Parathyroid adenoma (tissue), 2 donors: ENCODE measurements around the gene CTRB1.

Experiments
- H2AFZ ChIP-seq: fragments of 300-600 bp; sonication (generic); one replicate; pipeline ENCODE4 v1.7.0; 2017; ENCODE audit warnings: antibody characterized with exemption, mild to moderate bottlenecking
- H3K27ac ChIP-seq: fragments of 300-600 bp; sonication (generic); one replicate; pipeline ENCODE4 v1.7.0; 2017
- H3K27me3 ChIP-seq: fragments of 300-600 bp; sonication (generic); one replicate; pipeline ENCODE4 v1.7.0; 2017; ENCODE audit warnings: low read length; ENCODE audit not compliant: control insufficient read depth, insufficient read depth
- H3K36me3 ChIP-seq: fragments of 300-600 bp; sonication (generic); one replicate; pipeline ENCODE4 v1.7.0; 2017; ENCODE audit warnings: low read length; ENCODE audit not compliant: control insufficient read depth, insufficient read depth
- H3K4me1 ChIP-seq: fragments of 300-600 bp; sonication (generic); one replicate; pipeline ENCODE4 v1.7.0; 2017; ENCODE audit warnings: control low read depth
- H3K4me2 ChIP-seq: fragments of 300-600 bp; sonication (generic); one replicate; pipeline ENCODE4 v1.7.0; 2017; ENCODE audit warnings: low read length
- H3K4me3 ChIP-seq: fragments of 300-600 bp; sonication (generic); one replicate; pipeline ENCODE4 v1.7.0; 2017; ENCODE audit warnings: low read depth, low read length
- H3K79me2 ChIP-seq: fragments of 300-600 bp; sonication (generic); one replicate; pipeline ENCODE4 v1.7.0; 2017; ENCODE audit warnings: control low read depth
- H3K9ac ChIP-seq: fragments of 300-600 bp; sonication (generic); one replicate; pipeline ENCODE4 v1.7.0; 2017; ENCODE audit warnings: mild to moderate bottlenecking
- H3K9me3 ChIP-seq: fragments of 300-600 bp; sonication (generic); one replicate; pipeline ENCODE4 v1.7.0; 2017; ENCODE audit warnings: low read length; ENCODE audit not compliant: control insufficient read depth
- CTCF ChIP-seq: fragments of 300-600 bp; sonication (generic); IDR thresholded peaks from one replicate; pipeline ENCODE4 v1.7.0; 2017; ENCODE audit warnings: antibody characterized with exemption, mild to moderate bottlenecking
- donor health status: primary hyperparathyroidism.

CTRB1 gene

GRCh38 chr16:75235721-75236193, 17.0 kb downstream of the CTRB1 start:
- H3K9ac ChIP-seq, result no peak overlapping the region
- no peak for TF ChIP-seq CTCF
- peaks cover 18% of the 10 kb centered on the region for H3K4me1 ChIP-seq
- H3K4me2 ChIP-seq, result no peak overlapping the region
- H3K27me3 ChIP-seq, result no peaks in the 10 kb centered on the region
- H3K9me3 ChIP-seq, result no peaks in the 10 kb centered on the region
- H3K4me3 ChIP-seq, result no peak overlapping the region
- no peaks in the 10 kb centered on the region for H3K36me3 ChIP-seq
- no peak overlapping the region for H2AFZ ChIP-seq
- H3K79me2 ChIP-seq, result peaks cover 15% of the 10 kb centered on the region
- H3K27ac ChIP-seq, result no peak overlapping the region

- Histone ChIP-seq H3K27me3 (no peaks in the 10 kb centered on the region), H3K4me3 (no peak overlapping the region), H3K9me3 (no peaks in the 10 kb centered on the region), H2AFZ (no peak overlapping the region), H3K9ac (no peak overlapping the region), H3K27ac (no peak overlapping the region), H3K4me1 (peaks cover 18% of the 10 kb centered on the region), H3K36me3 (no peaks in the 10 kb centered on the region), H3K4me2 (no peak overlapping the region), H3K79me2 (peaks cover 15% of the 10 kb centered on the region)
- no peak for TF ChIP-seq CTCF
These were observed 17.4 kb downstream of the CTRB1 start for GRCh38 chr16:75236232-75236631.

DNA sequence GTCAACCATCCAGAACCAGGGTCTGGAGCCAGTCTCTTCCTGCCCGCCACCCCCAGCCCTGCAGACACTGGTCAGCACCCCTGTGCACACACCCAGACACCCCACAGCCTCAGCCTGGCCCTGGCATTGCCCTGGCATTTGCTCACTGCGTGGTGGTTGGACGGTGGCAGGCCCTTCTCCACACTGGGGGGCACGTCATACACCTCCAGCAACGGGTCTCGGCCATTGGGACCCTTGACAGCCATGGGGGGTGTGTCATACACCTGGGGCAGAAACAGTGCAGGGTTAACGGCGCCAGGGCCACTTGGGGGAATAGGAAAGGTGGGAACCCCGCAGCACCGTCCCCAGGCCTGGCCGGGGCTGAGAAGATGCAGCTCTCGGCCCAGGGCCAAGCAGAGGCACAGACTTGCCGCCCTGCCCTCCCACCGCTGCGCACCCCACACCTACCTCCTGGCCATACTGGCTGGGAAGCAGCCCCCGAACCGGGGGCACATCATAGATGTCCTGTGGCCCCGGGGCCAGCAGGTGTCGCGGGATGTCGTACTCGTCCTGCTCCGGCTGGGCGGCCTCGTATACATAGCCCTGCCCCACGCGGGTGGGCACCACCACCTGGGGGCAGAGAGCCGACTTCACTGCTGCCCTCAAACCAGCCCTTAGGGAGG, 18.1 kb downstream of the CTRB1 start:
- no peak for TF ChIP-seq CTCF
- no peak overlapping the region for H3K4me3 ChIP-seq
- no peak overlapping the region for H2AFZ ChIP-seq
- H3K4me1 ChIP-seq, result peaks cover 18% of the 10 kb centered on the region
- no peaks in the 10 kb centered on the region for H3K27me3 ChIP-seq
- H3K4me2 ChIP-seq, result no peak overlapping the region
- no peak overlapping the region for H3K9ac ChIP-seq
- H3K79me2 ChIP-seq, result peaks cover 20% of the 10 kb centered on the region
- H3K27ac ChIP-seq, result no peak overlapping the region
- H3K9me3 ChIP-seq, result no peaks in the 10 kb centered on the region
- H3K36me3 ChIP-seq, result no peaks in the 10 kb centered on the region

DNA sequence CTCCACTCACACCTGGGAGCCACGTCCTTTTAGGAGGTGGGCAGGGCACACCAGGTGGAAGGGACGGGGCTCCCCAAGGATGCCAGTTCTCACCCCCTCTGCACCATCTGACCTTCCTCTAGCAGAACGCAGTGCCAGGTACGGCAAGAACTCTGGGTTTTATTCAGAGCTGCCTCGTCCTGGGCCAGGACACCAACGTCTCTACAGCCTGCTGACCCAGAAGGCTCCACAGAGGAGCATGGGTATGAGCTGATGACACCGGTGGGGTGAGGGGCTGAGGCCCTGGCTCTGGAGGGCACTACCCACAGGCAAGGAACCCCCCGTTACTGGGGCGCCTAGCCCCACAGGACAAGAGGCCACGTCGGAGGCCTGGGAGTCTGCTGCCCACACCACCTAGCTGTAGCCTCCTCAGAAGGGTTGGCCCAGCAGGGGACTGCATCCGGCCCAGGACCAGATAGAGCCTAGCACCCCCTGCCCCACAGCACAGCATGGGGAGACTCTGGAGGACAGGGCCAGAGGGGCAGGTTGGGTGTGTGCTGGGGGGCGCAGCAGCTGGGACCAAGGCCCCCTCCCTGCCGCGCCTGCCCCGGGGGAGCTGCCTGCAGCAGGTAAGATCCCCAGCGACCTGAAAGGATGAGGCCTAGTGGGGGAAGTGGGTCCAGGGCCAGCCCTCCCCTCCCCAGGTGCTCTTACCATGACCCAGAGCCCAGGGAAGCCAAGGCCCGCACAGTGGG, 18.8 kb downstream of the CTRB1 start:
- H3K36me3 ChIP-seq, result no peaks in the 10 kb centered on the region
- no peaks in the 10 kb centered on the region for H3K9me3 ChIP-seq
- no peak overlapping the region for H3K4me3 ChIP-seq
- no peaks in the 10 kb centered on the region for H3K27me3 ChIP-seq
- peak overlapping the region; percentile 83 for H3K27ac ChIP-seq
- H2AFZ ChIP-seq, result no peak overlapping the region
- H3K4me1 ChIP-seq, result peaks cover 18% of the 10 kb centered on the region
- peaks cover 21% of the 10 kb centered on the region for H3K79me2 ChIP-seq
- H3K4me2 ChIP-seq, result no peak overlapping the region
- TF ChIP-seq CTCF, result no peak
- no peak overlapping the region for H3K9ac ChIP-seq
